H9 (cell line): ENCODE measurements around the gene IQSEC2. TPM values are rescaled to one million over a fixed set of nuclear protein-coding genes. Genes with fewer than 3 reads are reported as not detected.

ENCODE experiments used
- DNase-seq: peaks from one replicate; pipeline ENCODE4 v3.0.0-alpha.2; 2017
- H2AFZ ChIP-seq: one replicate; pipeline ENCODE4 v1.6.1; 2013; ENCODE audit warnings: mild to moderate bottlenecking, low read length, control low read depth, moderate library complexity
- H2AK5ac ChIP-seq: 2 replicates; pipeline ENCODE4 v1.6.1; 2013; ENCODE audit warnings: low read length, control low read depth, mixed read lengths; ENCODE audit not compliant: insufficient read length
- H2BK120ac ChIP-seq: one replicate; pipeline ENCODE4 v1.6.1; 2013; ENCODE audit warnings: low read depth, mild to moderate bottlenecking, low read length, control low read depth, inconsistent platforms; ENCODE audit not compliant: poor library complexity, severe bottlenecking
- H2BK12ac ChIP-seq: 2 replicates; pipeline ENCODE4 v1.6.1; 2013; ENCODE audit warnings: low read length, control low read depth, mixed read lengths, low read depth; ENCODE audit not compliant: insufficient read length
- H2BK15ac ChIP-seq: 2 replicates; pipeline ENCODE4 v1.6.1; 2013; ENCODE audit warnings: low read depth, low read length, control low read depth
- H2BK20ac ChIP-seq: one replicate; pipeline ENCODE4 v1.6.1; 2013; ENCODE audit warnings: low read depth, mild to moderate bottlenecking, low read length, control low read depth, inconsistent platforms; ENCODE audit not compliant: poor library complexity, severe bottlenecking
- H2BK5ac ChIP-seq: 2 replicates; pipeline ENCODE4 v1.6.1; 2013; ENCODE audit warnings: low read length, control low read depth, mixed read lengths; ENCODE audit not compliant: insufficient read length
- H3K14ac ChIP-seq: 2 replicates; pipeline ENCODE4 v1.6.1; 2013; ENCODE audit warnings: low read length, control low read depth; ENCODE audit not compliant: insufficient read depth
- H3K18ac ChIP-seq: 2 replicates; pipeline ENCODE4 v1.6.1; 2013; ENCODE audit warnings: low read depth, mild to moderate bottlenecking, mixed read lengths, low read length, control low read depth; ENCODE audit not compliant: insufficient read length
- H3K23ac ChIP-seq: 2 replicates; pipeline ENCODE4 v1.6.1; 2013; ENCODE audit warnings: low read length, control low read depth, mixed read lengths, low read depth; ENCODE audit not compliant: insufficient read length
- H3K23me2 ChIP-seq: 2 replicates; pipeline ENCODE4 v1.6.1; 2013; ENCODE audit warnings: low read depth, mild to moderate bottlenecking, mixed read lengths, low read length, control low read depth; ENCODE audit not compliant: insufficient read length, poor library complexity, severe bottlenecking
- H3K27ac ChIP-seq: 2 replicates; pipeline ENCODE4 v1.5.1; 2013; ENCODE audit warnings: low read length, control low read depth, mixed read lengths, low read depth; ENCODE audit not compliant: insufficient read length
- H3K27me3 ChIP-seq: 2 replicates; pipeline ENCODE4 v1.6.1; 2013; ENCODE audit warnings: low read length, control low read depth, inconsistent platforms; ENCODE audit not compliant: insufficient read depth
- H3K4ac ChIP-seq: 2 replicates; pipeline ENCODE4 v1.6.1; 2013; ENCODE audit warnings: low read depth, mild to moderate bottlenecking, control low read depth, inconsistent platforms, low read length, moderate library complexity
- H3K4me1 ChIP-seq: 2 replicates; pipeline ENCODE4 v1.6.1; 2013; ENCODE audit warnings: low read length, control low read depth, inconsistent platforms; ENCODE audit not compliant: insufficient read depth
- H3K4me2 ChIP-seq: 2 replicates; pipeline ENCODE4 v1.6.1; 2013; ENCODE audit warnings: low read length, control low read depth, mixed read lengths; ENCODE audit not compliant: insufficient read length, insufficient read depth
- H3K56ac ChIP-seq: 2 replicates; pipeline ENCODE4 v1.6.1; 2013; ENCODE audit warnings: low read depth, mild to moderate bottlenecking, mixed read lengths, low read length, control low read depth; ENCODE audit not compliant: insufficient read length
- H3K79me1 ChIP-seq: 2 replicates; pipeline ENCODE4 v1.6.1; 2013; ENCODE audit warnings: low read depth, mild to moderate bottlenecking, moderate library complexity, low read length, control low read depth, inconsistent platforms; ENCODE audit not compliant: insufficient read depth, poor library complexity, severe bottlenecking
- H3K79me2 ChIP-seq: 2 replicates; pipeline ENCODE4 v1.6.1; 2013; ENCODE audit warnings: low read length, control low read depth, inconsistent platforms; ENCODE audit not compliant: insufficient read depth
- H3K9ac ChIP-seq: 2 replicates; pipeline ENCODE4 v1.6.1; 2013; ENCODE audit warnings: low read length, control low read depth, mixed read lengths; ENCODE audit not compliant: insufficient read length; ENCODE audit errors: extremely low read depth
- H3K9me3 ChIP-seq: one replicate; pipeline ENCODE4 v1.6.1; 2013; ENCODE audit warnings: low read depth, low read length, inconsistent platforms; ENCODE audit not compliant: control insufficient read depth
- H3T11ph ChIP-seq: one replicate; pipeline ENCODE4 v1.6.1; 2013; ENCODE audit warnings: mild to moderate bottlenecking, low read length, control low read depth, inconsistent platforms
- H4K20me1 ChIP-seq: one replicate; pipeline ENCODE4 v1.6.1; 2013; ENCODE audit not compliant: control insufficient read depth, insufficient read length, insufficient read depth
- H4K5ac ChIP-seq: 2 replicates; pipeline ENCODE4 v1.6.1; 2013; ENCODE audit warnings: low read depth, mild to moderate bottlenecking, mixed read lengths, low read length, control low read depth; ENCODE audit not compliant: insufficient read length
- H4K8ac ChIP-seq: replicated peaks from 2 replicates; pipeline ENCODE4 v1.6.1; 2013; ENCODE audit warnings: low read length, control low read depth, mixed read lengths, low read depth; ENCODE audit not compliant: insufficient read length
- H4K91ac ChIP-seq: 2 replicates; pipeline ENCODE4 v1.6.1; 2013; ENCODE audit warnings: low read depth, mild to moderate bottlenecking, moderate library complexity, mixed read lengths, low read length, control low read depth; ENCODE audit not compliant: insufficient read length
- H3K27ac Mint-ChIP-seq, 3 experiments: 2 replicates in 2 of 3; 3 replicates in 1 of 3; pipeline ENCODE4 v1.8.0; 2020 to 2021; ENCODE audit warnings: mixed read lengths in 3 of 3, mild to moderate bottlenecking in 1 of 3, moderate library complexity in 1 of 3
- H3K27me3 Mint-ChIP-seq: 2 replicates; pipeline ENCODE4 v1.8.0; 2021; ENCODE audit warnings: low read depth, mild to moderate bottlenecking, moderate library complexity, mixed read lengths
- H3K36me3 Mint-ChIP-seq, 3 experiments: 2 replicates in 2 of 3; 3 replicates in 1 of 3; pipeline ENCODE4 v1.8.0; 2020 to 2021; ENCODE audit warnings: low read depth in 3 of 3, mixed read lengths in 3 of 3; ENCODE audit not compliant: insufficient read depth in 1 of 3
- H3K4me1 Mint-ChIP-seq, 2 experiments: 2 replicates each; pipeline ENCODE4 v1.8.0; 2020; ENCODE audit warnings: mixed read lengths in 2 of 2
- H3K4me3 Mint-ChIP-seq, 2 experiments: 2 replicates in 1 of 2; 3 replicates in 1 of 2; pipeline ENCODE4 v1.8.0; 2020 to 2021; ENCODE audit warnings: mild to moderate bottlenecking in 2 of 2, mixed read lengths in 2 of 2, moderate library complexity in 1 of 2
- H3K9me3 Mint-ChIP-seq, 2 experiments: 2 replicates in 1 of 2; 3 replicates in 1 of 2; pipeline ENCODE4 v1.8.0; 2020; ENCODE audit warnings: mild to moderate bottlenecking in 2 of 2, mixed read lengths in 2 of 2, moderate library complexity in 1 of 2
- CTCF ChIP-seq: fragments of 200-600 bp; sonication (generic); conservative IDR thresholded peaks from 3 replicates; pipeline ENCODE4 v1.8.0; 2021; ENCODE audit warnings: antibody characterized with exemption, mild to moderate bottlenecking
- WGBS: extraction: QIAGEN DNeasy Blood & Tissue Kit; methylation state at CpG from one replicate; pipeline ENCODE4 v1.1.7; 2013; ENCODE audit warnings: missing lambda C conversion rate, low lambda C conversion rate, mixed read lengths; ENCODE audit not compliant: insufficient read length; ENCODE audit errors: extremely low coverage; 5-methylcytosine and 5-hydroxymethylcytosine counted together
- total RNA-seq: library from RNA; stranded (reverse); gene quantifications from 2 replicates; pipeline ENCODE4 v1.2.1, GENCODE V29; 2021

The IQSEC2 gene
- total RNA-seq, 1 experiment from 2014 or later, result 7.0 TPM

- H3K9me3 Mint-ChIP-seq, result peaks cover 60 to 70% of the 10 kb centered on the region in 2 experiments
- no peak overlapping the region for H4K5ac ChIP-seq
Measured at GRCh38 chrX:53253293-53254020, 27.9 kb downstream of the IQSEC2 start.

More at GRCh38 chrX:53253293-53254020, 27.9 kb downstream of the IQSEC2 start:
- Histone ChIP-seq H3T11ph (no peak overlapping the region), H3K4me2 (no peak overlapping the region), H3K27me3 (no peaks in the 10 kb centered on the region), H2AFZ (no peak overlapping the region), H2BK15ac (no peak overlapping the region), H4K20me1 (no peaks in the 10 kb centered on the region), H2AK5ac (no peak overlapping the region), H2BK5ac (no peak overlapping the region), H3K79me2 (no peaks in the 10 kb centered on the region), H3K79me1 (no peaks in the 10 kb centered on the region), H3K56ac (no peak overlapping the region), H3K14ac (no peak overlapping the region), H4K91ac (no peak overlapping the region), H3K9ac (no peak overlapping the region), H3K18ac (no peak overlapping the region), H3K23ac (no peak overlapping the region), H3K23me2 (no peaks in the 10 kb centered on the region), H3K4me1 (no peaks in the 10 kb centered on the region; the same call in 1 of the 2 replicates), H2BK120ac (no peak overlapping the region), H3K27ac (no peak overlapping the region), H3K9me3 (peaks cover 23% of the 10 kb centered on the region), H2BK12ac (no peak overlapping the region), H2BK20ac (no peak overlapping the region), H4K8ac (no peak overlapping the region), H3K4ac (no peak overlapping the region)
- no peak for DNase-seq
- H3K36me3 Mint-ChIP-seq, result peaks cover 13 to 33% (median 15%) of the 10 kb centered on the region in 3 experiments
- peaks cover 3 to 15% of the 10 kb centered on the region in 2 experiments for H3K4me1 Mint-ChIP-seq
- H3K4me3 Mint-ChIP-seq, result no peak overlapping the region
- no peak for TF ChIP-seq CTCF
- H3K27ac Mint-ChIP-seq, result peak overlapping the region in 1 of 3 experiments; percentile 63; a peak in 1 of 7 replicates
- no peaks in the 10 kb centered on the region; the same call in 1 of the 2 replicates for H3K27me3 Mint-ChIP-seq
- no CpG with 5 or more reads among the region's 3 CpGs for WGBS
